ENCODE data around the gene CA14.
"Not testable (repeated sequence)": the region's sequence is repeated elsewhere in the genome, so short reads cannot be mapped to it uniquely, and the experiment has no call there.

CA14 gene

GRCh38 chr1:150236614-150237100 is 20.9 kb upstream of the CA14 start:
- DNase-seq: no peak

GRCh38 chr1:150237176-150237575 is 20.4 kb upstream of the CA14 start:
- DNase-seq: not testable (repeated sequence)

GRCh38 chr1:150237746-150238145 is 19.8 kb upstream of the CA14 start:
- no peak for DNase-seq

GRCh38 chr1:150243003-150243402 is 14.6 kb upstream of the CA14 start:
- DNase-seq: no peak

GRCh38 chr1:150249936-150250335 is 7.6 kb upstream of the CA14 start:
- peak; percentile 65 for DNase-seq

GRCh38 chr1:150256198-150256553 is 1.4 kb upstream of the CA14 start:
- DNase-seq: no peak

GRCh38 chr1:150256554-150257341 is 826 bp upstream of the CA14 start:
- DNase-seq: no peak

GRCh38 chr1:150259217-150259616 is 1.6 kb downstream of the CA14 start:
- DNase-seq: no peak

GRCh38 chr1:150259758-150260669 is 2.4 kb downstream of the CA14 start:
- no peak for DNase-seq

- DNase-seq: no peak
Measured at GRCh38 chr1:150261367-150261766, 3.8 kb downstream of the CA14 start.

- no peak for DNase-seq
Measured at GRCh38 chr1:150262388-150263320, 5.1 kb downstream of the CA14 start.

- no peak for DNase-seq
Measured at GRCh38 chr1:150263549-150263948, 6.0 kb downstream of the CA14 start.

GRCh38 chr1:150267896-150268295 is 10.3 kb downstream of the CA14 start:
- DNase-seq: no peak

GRCh38 chr1:150268340-150268704 is 10.7 kb downstream of the CA14 start:
- no peak for DNase-seq

- peak; percentile 82 for DNase-seq
Measured at GRCh38 chr1:150268705-150269403, 11.3 kb downstream of the CA14 start, which contains the start of gene APH1A. Gene APH1A, minus strand, starts transcription at chr1:150269016. Its CDS starts 206 bp downstream, at chr1:150268810.

- DNase-seq: no peak
Measured at GRCh38 chr1:150269451-150269850, 11.9 kb downstream of the CA14 start.

- no peak for DNase-seq
Measured at GRCh38 chr1:150271291-150271959, 13.9 kb downstream of the CA14 start.

- DNase-seq: no peak
Measured at GRCh38 chr1:150273311-150273710, 15.7 kb downstream of the CA14 start.

- no peak for DNase-seq
Measured at GRCh38 chr1:150280138-150280707, 22.6 kb downstream of the CA14 start.

- peak; percentile 53 for DNase-seq
Measured at GRCh38 chr1:150281221-150281757, 23.7 kb downstream of the CA14 start.
